Measurements from ENCODE around the gene COL17A1.

The COL17A1 gene

GRCh38 chr10:104036069-104036384, 49.7 kb downstream of the COL17A1 start:
- no peak for DNase-seq (ENCODE audit: low read depth)
- H3K4me3 ChIP-seq (ENCODE audit: control insufficient read depth, low read depth, low read length) = no peak overlapping the region
- TF ChIP-seq CTCF (conservative IDR thresholded peaks at IDR 0.05; ENCODE audit: control insufficient read depth, insufficient read depth, low read depth, low read length) = no peak

GRCh38 chr10:104035194-104036068, 50.2 kb downstream of the COL17A1 start:
- TF ChIP-seq CTCF (conservative IDR thresholded peaks at IDR 0.05; ENCODE audit: control insufficient read depth, insufficient read depth, low read depth, low read length) = no peak
- H3K4me3 ChIP-seq (ENCODE audit: control insufficient read depth, low read depth, low read length) = no peak overlapping the region
- no peak for DNase-seq (ENCODE audit: low read depth)

- no peak overlapping the region for H3K4me3 ChIP-seq (ENCODE audit: control insufficient read depth, low read depth, low read length)
- no peak for TF ChIP-seq CTCF (conservative IDR thresholded peaks at IDR 0.05; ENCODE audit: control insufficient read depth, insufficient read depth, low read depth, low read length)
- no peak for DNase-seq (ENCODE audit: low read depth)
Observed at GRCh38 chr10:104034401-104035193, 51.1 kb downstream of the COL17A1 start.

- TF ChIP-seq CTCF (conservative IDR thresholded peaks at IDR 0.05; ENCODE audit: control insufficient read depth, insufficient read depth, low read depth, low read length) = no peak
- no peak overlapping the region for H3K4me3 ChIP-seq (ENCODE audit: control insufficient read depth, low read depth, low read length)
- no peak for DNase-seq (ENCODE audit: low read depth)
Observed at GRCh38 chr10:104033966-104034365, 51.7 kb downstream of the COL17A1 start.

- TF ChIP-seq CTCF (conservative IDR thresholded peaks at IDR 0.05; ENCODE audit: control insufficient read depth, insufficient read depth, low read depth, low read length) = no peak
- no peak overlapping the region for H3K4me3 ChIP-seq (ENCODE audit: control insufficient read depth, low read depth, low read length)
- DNase-seq (ENCODE audit: low read depth) = no peak
Observed at GRCh38 chr10:104033401-104033930, 52.2 kb downstream of the COL17A1 start.

- no peak for DNase-seq (ENCODE audit: low read depth)
- no peak for TF ChIP-seq CTCF (conservative IDR thresholded peaks at IDR 0.05; ENCODE audit: control insufficient read depth, insufficient read depth, low read depth, low read length)
- H3K4me3 ChIP-seq (ENCODE audit: control insufficient read depth, low read depth, low read length) = no peak overlapping the region
Observed at GRCh38 chr10:104032144-104032775, 53.4 kb downstream of the COL17A1 start.

Measured in fibroblast of mammary gland (primary cell).